ENCODE measurements around the gene GP9. TPM values are rescaled to one million over a fixed set of nuclear protein-coding genes. Genes with fewer than 3 reads are reported as not detected.

Gene GP9
- total and polyA plus RNA-seq, 12 donors, result 0.13 to 1.6 TPM; not detected in 10

DNA sequence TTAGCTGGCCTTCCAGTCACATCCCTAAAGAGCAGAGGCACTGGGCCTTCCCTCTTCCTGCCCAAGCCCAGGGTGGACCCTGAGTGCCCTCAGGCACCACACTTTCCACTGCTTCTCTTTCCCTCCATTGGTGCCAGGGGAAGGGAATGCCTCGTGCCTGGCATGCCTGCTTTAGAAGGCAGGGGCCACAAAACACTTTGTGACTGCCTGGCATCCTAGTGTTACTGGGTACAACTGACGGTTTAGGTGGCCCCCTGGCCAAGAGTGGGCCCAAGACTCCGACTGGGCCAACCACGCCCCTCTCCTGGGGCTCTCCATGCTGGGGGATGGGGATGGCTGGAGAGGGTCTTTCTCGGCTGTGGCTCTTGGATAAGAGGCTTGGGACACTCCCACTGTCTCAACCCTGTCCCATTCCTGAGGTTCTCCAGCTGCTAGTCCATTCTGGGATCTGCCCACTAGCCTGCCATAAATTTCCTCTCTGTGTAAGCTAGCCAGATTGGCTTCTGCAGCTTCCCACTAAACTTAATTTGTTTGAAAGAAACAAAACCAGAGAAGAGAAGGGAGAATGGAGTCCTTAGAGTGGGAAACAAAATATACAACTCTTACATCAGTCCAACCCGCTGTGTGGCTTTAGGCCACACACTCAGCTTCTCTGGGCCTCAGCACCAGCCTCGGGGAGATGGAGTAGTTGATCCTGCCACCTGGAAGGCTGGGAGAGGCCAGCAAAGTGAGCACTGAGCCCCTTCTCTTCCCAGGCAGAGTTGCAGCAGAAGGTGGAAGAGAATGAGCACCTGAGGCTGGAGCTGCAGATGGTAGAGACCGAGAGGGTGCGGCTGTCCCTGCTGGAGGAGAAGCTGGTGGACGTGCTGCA lies 24.1 kb upstream of the GP9 start:
- TF ChIP-seq POLR2A (IDR thresholded peaks at IDR 0.05) (no peak), CTCF (IDR thresholded peaks at IDR 0.05) (no peak)
- no peaks in the 10 kb centered on the region for H3K36me3 ChIP-seq (replicated peaks in 1 of 2)
- H3K27ac ChIP-seq, result no peak overlapping the region
- no peaks in the 10 kb centered on the region for H3K9me3 ChIP-seq (replicated peaks in 1 of 3)
- no peak overlapping the region for H3K4me3 ChIP-seq
- no peak for DNase-seq
- no peaks in the 10 kb centered on the region for H3K4me1 ChIP-seq (replicated peaks in 1 of 2)
- WGBS, 4 donors, result 80 to 85% (median 82%) methylated on average over 4 to 10 of the region's 10 CpGs
- no peaks in the 10 kb centered on the region for H3K27me3 ChIP-seq
- intact Hi-C loops (cut with DNase I), result no loop called here

DNA sequence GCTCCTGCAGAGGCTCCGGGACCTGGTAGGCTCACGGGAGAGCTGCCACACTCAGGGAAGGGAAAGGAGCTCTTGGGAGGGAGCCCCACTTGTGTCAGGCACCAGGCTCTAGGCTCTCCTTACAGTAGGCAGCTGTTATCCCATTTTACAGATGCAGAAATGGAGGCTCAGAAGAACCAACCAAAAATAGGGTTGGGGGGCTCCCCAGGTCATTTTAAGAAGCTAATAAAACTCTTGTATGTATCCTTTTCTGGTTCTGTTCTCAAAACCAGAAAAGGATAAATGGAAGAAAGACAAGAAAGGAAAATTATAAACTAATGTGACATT lies 23.5 kb upstream of the GP9 start:
- no peaks in the 10 kb centered on the region for H3K36me3 ChIP-seq (replicated peaks in 1 of 2)
- WGBS, 4 donors, result 0 to 100% (median 25%) methylated on average over 2 of the region's 2 CpGs
- TF ChIP-seq CTCF (IDR thresholded peaks at IDR 0.05) (no peak), POLR2A (IDR thresholded peaks at IDR 0.05) (no peak)
- no peaks in the 10 kb centered on the region for H3K4me1 ChIP-seq (replicated peaks in 1 of 2)
- no peak for DNase-seq
- no peak overlapping the region for H3K27ac ChIP-seq
- no peaks in the 10 kb centered on the region for H3K27me3 ChIP-seq
- H3K9me3 ChIP-seq (replicated peaks in 1 of 3), result no peaks in the 10 kb centered on the region
- intact Hi-C loops (cut with DNase I), result no loop called here
- no peak overlapping the region for H3K4me3 ChIP-seq

DNA sequence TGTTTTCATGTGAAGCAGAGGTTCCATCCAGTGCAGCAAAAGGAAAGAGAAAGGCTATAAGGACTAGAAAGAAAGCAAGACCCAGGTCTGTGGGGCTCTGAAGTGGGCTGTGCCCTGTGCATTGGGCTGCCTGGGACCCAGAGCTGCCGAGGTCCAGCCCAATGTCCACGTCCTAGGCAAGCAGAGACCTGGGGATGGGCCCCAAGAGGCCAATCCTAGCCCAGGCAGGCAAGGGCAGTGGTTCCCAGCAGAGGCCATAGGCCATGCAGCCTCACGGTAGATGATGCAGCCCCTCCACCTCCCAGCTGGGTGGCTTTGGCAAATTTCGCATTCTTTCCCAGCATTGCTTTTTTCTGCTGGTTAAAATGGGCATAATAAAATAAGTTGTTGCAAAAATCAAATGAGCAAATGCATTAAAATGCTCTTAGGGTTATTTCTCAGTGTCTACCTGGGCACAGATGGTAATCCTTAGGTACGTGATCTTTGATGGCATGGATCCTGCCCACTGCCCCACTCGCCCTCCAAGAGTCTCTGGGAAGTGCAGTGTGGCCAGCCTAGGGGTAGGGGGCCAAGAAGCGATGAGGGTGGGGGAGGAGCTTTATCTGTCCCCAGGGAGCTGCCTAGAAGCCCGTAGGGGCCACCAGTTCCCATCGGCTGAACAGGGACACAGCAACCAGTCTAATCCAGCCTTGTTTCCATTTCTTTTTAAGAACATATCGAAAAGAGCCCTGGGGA lies 22.3 kb upstream of the GP9 start:
- no peaks in the 10 kb centered on the region for H3K9me3 ChIP-seq (replicated peaks in 1 of 3)
- no peaks in the 10 kb centered on the region for H3K36me3 ChIP-seq (replicated peaks in 1 of 2)
- H3K4me3 ChIP-seq, result no peak overlapping the region
- no peaks in the 10 kb centered on the region for H3K4me1 ChIP-seq (replicated peaks in 1 of 2)
- DNase-seq, result no peak
- H3K27ac ChIP-seq, result no peak overlapping the region
- 69 to 80% (median 75%) methylated on average over 7 to 10 of the region's 10 CpGs for WGBS, 4 donors
- peaks cover 2% of the 10 kb centered on the region for H3K27me3 ChIP-seq
- intact Hi-C loops (cut with DNase I), result no loop called here
- TF ChIP-seq CTCF (IDR thresholded peaks at IDR 0.05) (no peak), POLR2A (IDR thresholded peaks at IDR 0.05) (no peak)

DNA sequence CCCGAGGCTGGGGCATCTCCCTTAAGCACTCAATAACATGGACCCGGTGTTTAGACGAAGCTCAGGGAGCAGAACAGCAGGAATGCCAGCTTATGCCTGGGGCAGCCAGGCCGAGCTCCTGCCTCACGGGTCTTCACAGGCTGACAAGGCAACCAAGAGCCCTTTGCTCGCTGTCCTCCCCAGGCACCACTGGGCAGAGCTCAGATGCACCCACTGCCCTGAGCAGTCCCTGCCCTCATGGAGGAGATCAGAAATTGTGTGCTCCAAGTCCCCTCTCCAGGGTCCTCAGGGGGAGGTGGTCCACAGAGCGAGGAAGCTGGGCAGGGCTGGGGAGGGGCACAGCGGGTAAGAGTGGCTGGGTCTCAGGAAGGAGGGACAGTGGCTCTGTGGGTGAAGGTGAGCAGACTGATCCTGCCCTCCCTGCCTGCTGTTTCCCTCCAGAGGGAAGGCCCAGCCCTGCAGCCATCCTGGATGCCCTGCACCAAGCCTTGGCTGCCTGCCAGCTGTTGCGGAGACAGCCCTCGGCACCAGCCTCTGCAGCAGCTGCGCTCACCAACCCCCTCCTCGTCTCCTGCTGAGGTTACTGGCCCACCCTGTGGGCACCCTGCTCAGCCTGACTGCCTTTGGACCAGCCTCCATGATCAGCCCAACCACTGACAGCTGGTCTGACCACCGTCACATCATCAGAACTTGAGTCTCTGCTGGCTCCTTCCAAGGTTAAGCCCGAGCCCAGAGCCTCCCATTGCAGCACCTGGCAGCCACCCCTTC lies 21.1 kb upstream of the GP9 start:
- Histone ChIP-seq H3K9me3 (replicated peaks in 1 of 3) (no peaks in the 10 kb centered on the region), H3K27ac (no peak overlapping the region), H3K36me3 (replicated peaks in 1 of 2) (no peaks in the 10 kb centered on the region), H3K27me3 (peaks cover 3% of the 10 kb centered on the region), H3K4me3 (no peak overlapping the region), H3K4me1 (replicated peaks in 1 of 2) (no peaks in the 10 kb centered on the region)
- 53 to 76% (median 62%) methylated on average over 3 to 14 of the region's 14 CpGs for WGBS, 4 donors
- DNase-seq, result peak in 5 of 7 donors; percentile 36 to 64 (median 56)
- intact Hi-C loops (cut with DNase I), result no loop called here
- TF ChIP-seq POLR2A (IDR thresholded peaks at IDR 0.05), result no peak
- TF ChIP-seq CTCF (IDR thresholded peaks at IDR 0.05), result no peak
